ENCODE results near the gene SLC9A2.

The SLC9A2 gene

GRCh38 chr2:102717308-102718018 lies 98.1 kb downstream of the SLC9A2 start:
- TF ChIP-seq CTCF (IDR thresholded peaks at IDR 0.05) (no peak), ZFX (IDR thresholded peaks at IDR 0.05; ENCODE audit: borderline replicate concordance) (no peak)
- no peak overlapping the region for H3K27ac ChIP-seq

- H3K27ac ChIP-seq, result no peak overlapping the region
- TF ChIP-seq CTCF (IDR thresholded peaks at IDR 0.05), result no peak
- TF ChIP-seq ZFX (IDR thresholded peaks at IDR 0.05; ENCODE audit: borderline replicate concordance), result no peak
Observed at GRCh38 chr2:102718387-102719316, 99.3 kb downstream of the SLC9A2 start.

GRCh38 chr2:102724016-102724490 lies 104.7 kb downstream of the SLC9A2 start:
- H3K27ac ChIP-seq, result no peak overlapping the region

GRCh38 chr2:102724553-102724952 lies 105.2 kb downstream of the SLC9A2 start:
- no peak for TF ChIP-seq CTCF (IDR thresholded peaks at IDR 0.05)
- no peak for TF ChIP-seq ZFX (IDR thresholded peaks at IDR 0.05; ENCODE audit: borderline replicate concordance)
- no peak overlapping the region for H3K27ac ChIP-seq

More at GRCh38 chr2:102724016-102724490, 104.7 kb downstream of the SLC9A2 start:
- no peak for TF ChIP-seq CTCF (IDR thresholded peaks at IDR 0.05)
- no peak for TF ChIP-seq ZFX (IDR thresholded peaks at IDR 0.05; ENCODE audit: borderline replicate concordance)

GRCh38 chr2:102726128-102727087 lies 107.1 kb downstream of the SLC9A2 start:
- H3K27ac ChIP-seq, result no peak overlapping the region
- TF ChIP-seq ZFX (IDR thresholded peaks at IDR 0.05; ENCODE audit: borderline replicate concordance), result no peak

GRCh38 chr2:102735416-102736109 lies 116.2 kb downstream of the SLC9A2 start:
- no peak for TF ChIP-seq ZFX (IDR thresholded peaks at IDR 0.05; ENCODE audit: borderline replicate concordance)
- TF ChIP-seq CTCF (IDR thresholded peaks at IDR 0.05), result no peak
- no peak overlapping the region for H3K27ac ChIP-seq

Data from 22Rv1 (cell line).